Keratinocyte (primary cell): ENCODE measurements around the gene CTNND2. TPM values are rescaled to one million over a fixed set of nuclear protein-coding genes. Genes with fewer than 3 reads are reported as not detected.

Experiments
- DNase-seq: peaks from one replicate; pipeline ENCODE4 v3.0.0-alpha.2; 2011; ENCODE audit warnings: low read depth, missing footprints, low spot score
- FAIRE-seq: peaks from 2 replicates; lab custom pipeline; 2011; peaks lifted over from hg19 to GRCh38; lab: Jason Lieb, UNC
- H2AFZ ChIP-seq: 2 replicates; pipeline ENCODE4 v1.6.0; 2012; ENCODE audit warnings: low read length, control low read depth, inconsistent platforms; ENCODE audit not compliant: control insufficient read depth
- H3K27ac ChIP-seq: 2 replicates; pipeline ENCODE4 v1.5.1; 2011; ENCODE audit warnings: low read length; ENCODE audit not compliant: control insufficient read depth, insufficient read depth
- H3K27me3 ChIP-seq: 3 replicates; pipeline ENCODE4 v1.6.0; 2011; ENCODE audit warnings: low read length; ENCODE audit not compliant: control insufficient read depth, insufficient read depth; ENCODE audit errors: extremely low read depth
- H3K36me3 ChIP-seq, 2 experiments: 2 replicates in 1 of 2; 3 replicates in 1 of 2; pipeline ENCODE4 v1.5.1; 2011; ENCODE audit warnings: low read length in 2 of 2, mild to moderate bottlenecking in 1 of 2; ENCODE audit not compliant: control insufficient read depth in 2 of 2, insufficient read depth in 2 of 2; ENCODE audit errors: extremely low read depth in 1 of 2
- H3K4me1 ChIP-seq: 3 replicates; pipeline ENCODE4 v1.5.1; 2011; ENCODE audit warnings: low read length; ENCODE audit not compliant: control insufficient read depth, insufficient read depth; ENCODE audit errors: extremely low read depth
- H3K4me2 ChIP-seq: 3 replicates; pipeline ENCODE4 v1.6.0; 2011; ENCODE audit warnings: low read depth, low read length; ENCODE audit not compliant: control insufficient read depth, insufficient read depth; ENCODE audit errors: extremely low read depth
- H3K4me3 ChIP-seq, 3 experiments: fragments of 200-600 bp in 1 of 3; sonication (generic) in 1 of 3; 2 replicates in 2 of 3; 3 replicates in 1 of 3; pipeline ENCODE4 v1.5.1; 2011 to 2016; ENCODE audit warnings: low read length in 3 of 3, mild to moderate bottlenecking in 3 of 3, control low read depth in 2 of 3, inconsistent platforms in 1 of 3, low read depth in 1 of 3, mixed read lengths in 1 of 3, mixed run types in 1 of 3, moderate library complexity in 1 of 3; ENCODE audit not compliant: control insufficient read depth in 2 of 3, insufficient read depth in 2 of 3; ENCODE audit errors: extremely low read depth in 1 of 3
- H3K79me2 ChIP-seq: 2 replicates; pipeline ENCODE4 v1.6.0; 2012; ENCODE audit warnings: low read length; ENCODE audit not compliant: control insufficient read depth, insufficient read depth
- H3K9ac ChIP-seq: 3 replicates; pipeline ENCODE4 v1.6.0; 2011; ENCODE audit warnings: low read length; ENCODE audit not compliant: control insufficient read depth, insufficient read depth; ENCODE audit errors: extremely low read depth
- H3K9me1 ChIP-seq: 3 replicates; pipeline ENCODE4 v1.6.0; 2011; ENCODE audit warnings: low read length; ENCODE audit not compliant: control insufficient read depth, insufficient read depth; ENCODE audit errors: extremely low read depth
- H3K9me3 ChIP-seq: 2 replicates; pipeline ENCODE4 v1.5.1; 2012; ENCODE audit warnings: low read depth, low read length; ENCODE audit not compliant: control insufficient read depth
- H4K20me1 ChIP-seq: 3 replicates; pipeline ENCODE4 v1.6.0; 2011; ENCODE audit warnings: low read length; ENCODE audit not compliant: control insufficient read depth, insufficient read depth; ENCODE audit errors: extremely low read depth
- EZH2 ChIP-seq: IDR thresholded peaks from one replicate; pipeline ENCODE4 v1.6.1; 2012; ENCODE audit warnings: inconsistent platforms, mild to moderate bottlenecking, low read length, moderate library complexity
- dilution Hi-C: fragments of 300-500 bp; cut with MboI; formaldehyde crosslinking; loops from one replicate; pipeline ENCODE4 v1.7.0; 2020; ENCODE audit warnings: low sequenced_read_pairs; ENCODE audit not compliant: extremely low pct_ligation_motif_present
- polyA plus RNA-seq, 5 experiments: library from polyadenylated mRNA; depleted of rRNA in 3 of 5; stranded (reverse) in 3 of 5; stranded (forward) in 1 of 5; unstranded in 1 of 5; fragments of >200 nt; gene quantifications; 1 replicate in 1 of 5; 2 replicates in 3 of 5; 3 replicates in 1 of 5; pipeline versions ENCODE4 v1.2.1 to v1.2.3, GENCODE V29; 2011 to 2012; ENCODE audit warnings: missing spikeins in 2 of 5, low read depth in 1 of 5, low replicate concordance in 1 of 5
- TF ChIP-seq, protein P1 (sequence below), 3 experiments: IDR thresholded peaks in 1 of 3; conservative IDR thresholded peaks in 1 of 3; optimal IDR thresholded peaks in 1 of 3; 2 replicates in 2 of 3; 3 replicates in 1 of 3; pipeline versions ENCODE3 to v1.5.1; 2011; ENCODE audit warnings: low read length in 3 of 3, mild to moderate bottlenecking in 3 of 3, moderate library complexity in 2 of 3, control low read depth in 1 of 3, inconsistent platforms in 1 of 3; ENCODE audit not compliant: insufficient read depth in 2 of 3; ENCODE audit errors: extremely low read depth in 1 of 3

Gene CTNND2
- polyA plus RNA-seq, 1 donor (not counting 4 experiments of a cell fraction or from before 2014, with no cell fraction given), result not detected

DNA sequence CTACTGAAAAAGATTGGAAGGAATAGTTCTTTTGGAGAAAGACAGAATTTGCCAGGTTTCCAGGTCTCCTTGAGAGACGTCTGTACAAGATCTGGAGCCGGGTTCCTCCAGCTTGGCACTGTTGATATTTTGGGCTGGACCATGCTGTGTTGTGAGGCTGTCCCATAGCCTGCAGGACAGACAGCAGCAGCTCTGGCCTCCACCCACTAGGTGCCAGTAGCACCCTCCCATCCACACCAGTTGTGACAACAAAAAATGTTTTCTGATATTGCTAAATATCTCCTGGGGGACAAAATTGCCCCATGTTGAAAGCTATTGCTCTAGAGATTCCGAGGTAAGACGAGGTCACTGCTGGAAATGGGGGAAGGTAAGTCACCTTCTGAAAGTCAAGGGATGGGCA lies 855.5 kb downstream of the CTNND2 start:
- Histone ChIP-seq H2AFZ (no peak overlapping the region), H3K4me2 (no peak overlapping the region), H3K79me2 (no peaks in the 10 kb centered on the region), H3K9me1 (no peaks in the 10 kb centered on the region), H3K4me1 (no peaks in the 10 kb centered on the region), H3K9ac (no peak overlapping the region), H3K27ac (no peak overlapping the region), H4K20me1 (no peaks in the 10 kb centered on the region), H3K9me3 (no peaks in the 10 kb centered on the region), H3K4me3 (no peak overlapping the region), H3K36me3 (no peaks in the 10 kb centered on the region), H3K27me3 (no peaks in the 10 kb centered on the region)
- dilution Hi-C loops, result no loop called here
- FAIRE-seq, result no peak
- TF ChIP-seq, protein P1, sequence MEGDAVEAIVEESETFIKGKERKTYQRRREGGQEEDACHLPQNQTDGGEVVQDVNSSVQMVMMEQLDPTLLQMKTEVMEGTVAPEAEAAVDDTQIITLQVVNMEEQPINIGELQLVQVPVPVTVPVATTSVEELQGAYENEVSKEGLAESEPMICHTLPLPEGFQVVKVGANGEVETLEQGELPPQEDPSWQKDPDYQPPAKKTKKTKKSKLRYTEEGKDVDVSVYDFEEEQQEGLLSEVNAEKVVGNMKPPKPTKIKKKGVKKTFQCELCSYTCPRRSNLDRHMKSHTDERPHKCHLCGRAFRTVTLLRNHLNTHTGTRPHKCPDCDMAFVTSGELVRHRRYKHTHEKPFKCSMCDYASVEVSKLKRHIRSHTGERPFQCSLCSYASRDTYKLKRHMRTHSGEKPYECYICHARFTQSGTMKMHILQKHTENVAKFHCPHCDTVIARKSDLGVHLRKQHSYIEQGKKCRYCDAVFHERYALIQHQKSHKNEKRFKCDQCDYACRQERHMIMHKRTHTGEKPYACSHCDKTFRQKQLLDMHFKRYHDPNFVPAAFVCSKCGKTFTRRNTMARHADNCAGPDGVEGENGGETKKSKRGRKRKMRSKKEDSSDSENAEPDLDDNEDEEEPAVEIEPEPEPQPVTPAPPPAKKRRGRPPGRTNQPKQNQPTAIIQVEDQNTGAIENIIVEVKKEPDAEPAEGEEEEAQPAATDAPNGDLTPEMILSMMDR (optimal IDR thresholded peaks at IDR 0.05 in 1 of 3, IDR thresholded peaks at IDR 0.05 in 1 of 3, conservative IDR thresholded peaks at IDR 0.05 in 1 of 3; ENCODE audit: extremely low read depth in 1 of 3, insufficient read depth in 2 of 3, low read length in 3 of 3), result peak in 2 of 3 experiments; percentile 12 to 36
- TF ChIP-seq EZH2, result no peak
- no peak for DNase-seq

DNA sequence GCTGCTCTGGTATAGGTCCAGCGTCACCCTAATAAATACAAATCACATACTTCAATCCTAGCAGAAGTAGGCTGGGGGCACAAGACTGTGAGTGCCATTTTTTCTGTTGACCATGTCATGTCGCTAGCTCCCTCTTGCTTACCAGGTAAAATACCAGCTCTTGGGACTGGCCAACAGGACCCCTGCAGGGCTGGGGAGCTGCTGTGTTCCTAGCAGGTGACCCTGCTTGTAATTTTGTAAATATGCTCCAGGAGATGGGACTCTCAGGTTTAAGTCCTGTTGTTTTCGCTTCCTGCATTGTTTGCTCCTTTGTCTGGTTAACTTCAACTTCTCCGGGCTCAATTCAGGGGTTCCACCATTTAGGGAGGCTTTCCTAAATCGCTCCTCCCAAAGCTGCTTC lies 856.6 kb downstream of the CTNND2 start:
- FAIRE-seq (no peak), DNase-seq (no peak)
- no peaks in the 10 kb centered on the region for H3K79me2 ChIP-seq
- dilution Hi-C loops, result no loop called here
- no peak for TF ChIP-seq EZH2
- TF ChIP-seq, protein P1 (optimal IDR thresholded peaks at IDR 0.05 in 1 of 3, IDR thresholded peaks at IDR 0.05 in 1 of 3, conservative IDR thresholded peaks at IDR 0.05 in 1 of 3; ENCODE audit: extremely low read depth in 1 of 3, insufficient read depth in 2 of 3, low read length in 3 of 3), result no peak
- no peak overlapping the region for H3K4me3 ChIP-seq
- no peaks in the 10 kb centered on the region for H3K4me1 ChIP-seq
- no peak overlapping the region for H3K27ac ChIP-seq
- H3K27me3 ChIP-seq, result no peaks in the 10 kb centered on the region
- no peaks in the 10 kb centered on the region for H4K20me1 ChIP-seq
- no peak overlapping the region for H2AFZ ChIP-seq
- H3K4me2 ChIP-seq, result no peak overlapping the region
- no peak overlapping the region for H3K9ac ChIP-seq
- H3K9me1 ChIP-seq, result no peaks in the 10 kb centered on the region
- no peaks in the 10 kb centered on the region for H3K9me3 ChIP-seq
- no peaks in the 10 kb centered on the region for H3K36me3 ChIP-seq
